DMS153 treated with DMSO at 0.1 percent for 48 hours (cell line): ENCODE measurements around the gene SOBP.
"Not testable (repeated sequence)": the region's sequence is repeated elsewhere in the genome, so short reads cannot be mapped to it uniquely, and the experiment has no call there.

Experiments used
- DNase-seq: peaks from one replicate; lab custom pipeline; 2025; ENCODE audit not compliant: unreplicated experiment; lab: John Stamatoyannopoulos, UW

The SOBP gene

GRCh38 chr6:107488174-107488874, 1.6 kb upstream of the SOBP start:
- no peak for DNase-seq

- peak; percentile 32 for DNase-seq
Measured at GRCh38 chr6:107488875-107489635, 862 bp upstream of the SOBP start.

GRCh38 chr6:107490566-107491137, 735 bp downstream of the SOBP start:
- DNase-seq, result no peak

- no peak for DNase-seq
Measured at GRCh38 chr6:107491138-107491609, 1.3 kb downstream of the SOBP start.

- DNase-seq, result no peak
Measured at GRCh38 chr6:107491760-107492660, 2.1 kb downstream of the SOBP start.

- DNase-seq, result peak; percentile 75
Measured at GRCh38 chr6:107493158-107494057, 3.5 kb downstream of the SOBP start.

GRCh38 chr6:107495196-107495643, 5.3 kb downstream of the SOBP start:
- DNase-seq, result no peak

DNA sequence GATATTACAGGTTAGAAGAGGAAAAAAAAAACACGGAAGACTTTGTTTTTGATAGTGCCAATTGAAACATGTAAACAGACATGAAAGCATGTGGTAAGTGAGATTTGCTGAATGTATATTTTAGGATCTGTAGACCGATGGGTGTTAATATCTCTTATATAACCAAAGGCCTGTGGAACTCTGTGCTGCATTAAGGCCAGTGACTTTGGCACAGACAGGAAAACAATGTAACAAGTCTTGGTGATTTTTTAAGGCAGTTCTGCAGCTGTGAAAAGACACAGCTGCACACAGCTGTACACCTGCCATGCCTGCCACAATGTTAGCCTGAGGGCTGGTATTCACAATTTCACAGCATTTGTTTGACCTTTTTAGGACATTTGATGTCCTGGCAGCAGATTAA, 6.1 kb downstream of the SOBP start:
- DNase-seq, result no peak

GRCh38 chr6:107496892-107497684, 7.2 kb downstream of the SOBP start:
- no peak for DNase-seq

DNA sequence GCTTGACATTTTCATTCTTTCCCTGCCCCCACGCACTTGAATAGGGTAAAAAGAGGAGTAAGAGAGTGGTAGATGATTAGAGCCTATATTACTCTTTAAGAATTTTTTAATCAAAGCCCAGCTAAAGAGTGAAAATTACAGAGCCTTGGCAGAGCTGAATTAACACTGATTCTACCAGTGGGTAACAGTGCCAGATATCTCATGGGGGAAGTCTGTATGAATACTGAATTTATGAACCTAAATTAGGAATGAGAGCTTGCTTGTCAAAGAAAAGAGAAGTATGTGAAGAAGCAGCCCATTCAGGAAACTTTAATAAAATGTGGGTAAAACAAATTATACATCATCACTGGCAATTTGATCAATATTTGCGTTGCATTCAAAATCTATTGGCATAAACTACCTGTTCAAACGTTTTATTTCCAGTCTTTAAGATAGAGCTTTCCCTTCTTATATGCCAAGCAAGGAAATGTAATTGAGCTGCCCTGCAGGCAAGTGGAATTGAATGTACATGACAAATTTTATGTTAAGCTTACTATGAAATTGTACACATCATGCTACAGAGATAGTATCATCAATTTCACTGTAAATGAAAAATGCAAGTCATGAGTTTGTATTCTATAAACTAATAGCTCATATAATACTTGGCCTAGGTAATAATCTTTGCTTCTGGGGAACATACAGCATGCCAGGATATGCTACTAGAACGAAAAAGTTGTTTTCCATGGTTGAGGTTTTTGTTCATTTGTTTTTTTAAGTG, 14.5 kb downstream of the SOBP start:
- DNase-seq, result no peak

GRCh38 chr6:107506145-107506544, 16.2 kb downstream of the SOBP start:
- DNase-seq, result no peak

DNA sequence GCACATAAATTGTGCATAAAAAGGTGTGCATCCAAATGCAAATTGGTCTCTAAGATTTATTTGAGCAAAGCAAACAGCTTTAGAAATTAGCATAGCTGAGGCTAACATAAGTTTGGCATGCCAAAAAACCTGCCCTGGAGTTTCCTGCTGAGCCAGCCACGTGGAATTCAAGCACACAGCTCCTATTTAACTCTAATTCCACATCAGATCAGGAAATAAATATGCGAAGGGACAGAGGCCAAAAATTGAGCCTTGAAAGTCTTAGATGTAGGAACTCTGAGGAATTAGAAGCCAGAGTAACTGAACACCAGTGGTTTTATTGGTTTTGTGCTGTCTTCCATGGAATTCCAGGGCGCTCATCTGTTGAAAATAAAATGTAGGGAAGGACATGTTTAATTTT, 19.6 kb downstream of the SOBP start:
- no peak for DNase-seq

GRCh38 chr6:107510108-107510507, 20.2 kb downstream of the SOBP start:
- no peak for DNase-seq

GRCh38 chr6:107511511-107511993, 21.6 kb downstream of the SOBP start:
- DNase-seq, result no peak

GRCh38 chr6:107513214-107513613, 23.3 kb downstream of the SOBP start:
- DNase-seq, result no peak

DNA sequence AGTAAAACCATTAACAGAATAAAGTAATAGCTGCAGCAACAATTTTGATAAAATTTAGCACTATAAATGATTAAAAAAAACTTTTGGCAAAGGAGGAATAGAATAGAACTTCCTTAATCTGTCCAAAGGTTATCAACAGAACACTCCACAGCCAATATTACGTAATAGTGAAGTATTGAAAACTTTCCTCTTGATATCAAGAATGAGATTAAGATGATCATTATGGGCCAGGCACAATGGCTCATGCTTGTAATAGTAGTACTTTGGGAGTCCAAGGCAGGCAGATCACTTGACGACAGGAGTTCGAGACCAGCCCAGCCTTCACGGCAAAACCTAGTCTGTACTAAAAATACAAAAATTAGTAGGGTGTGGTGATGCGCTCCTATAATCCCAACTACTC, 26.0 kb downstream of the SOBP start:
- DNase-seq, result no peak

GRCh38 chr6:107517274-107517673, 27.4 kb downstream of the SOBP start:
- no peak for DNase-seq

GRCh38 chr6:107519224-107519623, 29.3 kb downstream of the SOBP start:
- not testable (repeated sequence) for DNase-seq
